ENCODE results near the gene STON1. TPM values are rescaled to one million over a fixed set of nuclear protein-coding genes. Genes with fewer than 3 reads are reported as not detected.

STON1 gene
- total RNA-seq, 3 donors from 2014 or later: 5.5 to 118 (median 6.0) TPM

DNA sequence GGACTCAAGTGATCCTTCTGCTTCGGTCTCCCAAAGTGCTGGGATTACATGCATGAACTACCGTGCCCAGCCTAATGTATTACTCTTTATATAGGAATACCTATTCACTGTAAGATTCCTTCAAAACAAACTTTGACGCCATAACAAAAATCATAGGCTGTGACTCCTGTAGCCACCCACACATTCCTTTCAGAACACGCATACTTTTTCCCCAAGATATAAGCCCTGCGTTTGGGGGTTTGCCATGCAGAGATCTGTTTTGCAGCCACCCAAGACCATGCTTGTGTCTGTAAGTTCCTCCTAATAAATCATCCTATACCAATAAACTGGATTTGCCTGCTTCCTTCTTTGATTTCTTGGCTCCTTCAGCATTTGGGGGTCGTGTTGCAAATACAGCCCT lies 46.0 kb upstream of the STON1 start:
- Histone ChIP-seq H3K4me3 (no peak overlapping the region), H3K4me1 (ENCODE audit: low read depth) (peaks cover 5% of the 10 kb centered on the region), H3K9me3 (no peaks in the 10 kb centered on the region), H3K36me3 (ENCODE audit: low read depth) (no peaks in the 10 kb centered on the region)
- intact Hi-C loops (cut with DNase I, micrococcal nuclease): loop anchor here in 1 of 2 donors (5.0 kb wide), 1 partner anchor 43 kb away; no protein-coding TSS in a partner anchor
- DNase-seq (no peak), ATAC-seq (no peak)
- TF ChIP-seq, protein P1, sequence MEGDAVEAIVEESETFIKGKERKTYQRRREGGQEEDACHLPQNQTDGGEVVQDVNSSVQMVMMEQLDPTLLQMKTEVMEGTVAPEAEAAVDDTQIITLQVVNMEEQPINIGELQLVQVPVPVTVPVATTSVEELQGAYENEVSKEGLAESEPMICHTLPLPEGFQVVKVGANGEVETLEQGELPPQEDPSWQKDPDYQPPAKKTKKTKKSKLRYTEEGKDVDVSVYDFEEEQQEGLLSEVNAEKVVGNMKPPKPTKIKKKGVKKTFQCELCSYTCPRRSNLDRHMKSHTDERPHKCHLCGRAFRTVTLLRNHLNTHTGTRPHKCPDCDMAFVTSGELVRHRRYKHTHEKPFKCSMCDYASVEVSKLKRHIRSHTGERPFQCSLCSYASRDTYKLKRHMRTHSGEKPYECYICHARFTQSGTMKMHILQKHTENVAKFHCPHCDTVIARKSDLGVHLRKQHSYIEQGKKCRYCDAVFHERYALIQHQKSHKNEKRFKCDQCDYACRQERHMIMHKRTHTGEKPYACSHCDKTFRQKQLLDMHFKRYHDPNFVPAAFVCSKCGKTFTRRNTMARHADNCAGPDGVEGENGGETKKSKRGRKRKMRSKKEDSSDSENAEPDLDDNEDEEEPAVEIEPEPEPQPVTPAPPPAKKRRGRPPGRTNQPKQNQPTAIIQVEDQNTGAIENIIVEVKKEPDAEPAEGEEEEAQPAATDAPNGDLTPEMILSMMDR (IDR thresholded peaks at IDR 0.05): no peak

DNA sequence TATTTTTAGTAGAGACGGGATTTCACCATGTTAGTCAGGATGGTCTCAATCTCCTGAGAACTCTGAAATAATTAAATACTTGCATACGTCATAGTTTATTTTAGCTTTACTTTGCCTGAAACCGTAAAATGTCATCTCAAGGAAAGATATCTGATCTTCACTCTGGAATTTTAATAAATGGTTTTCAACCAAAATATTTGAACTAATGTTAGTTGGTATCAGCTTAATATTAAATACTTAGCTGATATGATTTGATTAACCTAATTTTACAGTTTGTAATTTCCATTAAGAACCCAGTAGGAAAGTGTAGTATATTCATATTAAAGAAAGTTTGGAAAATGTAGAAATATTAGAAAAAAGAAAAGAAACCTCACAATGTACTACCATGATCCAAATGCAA lies 41.4 kb upstream of the STON1 start:
- TF ChIP-seq, protein P1 (IDR thresholded peaks at IDR 0.05): no peak
- Histone ChIP-seq H3K36me3 (ENCODE audit: low read depth) (no peaks in the 10 kb centered on the region), H3K9me3 (no peaks in the 10 kb centered on the region), H3K4me1 (ENCODE audit: low read depth) (no peaks in the 10 kb centered on the region), H3K4me3 (no peak overlapping the region)
- intact Hi-C loops (cut with DNase I, micrococcal nuclease): no loop called here
- no peak for ATAC-seq
- no peak for DNase-seq

DNA sequence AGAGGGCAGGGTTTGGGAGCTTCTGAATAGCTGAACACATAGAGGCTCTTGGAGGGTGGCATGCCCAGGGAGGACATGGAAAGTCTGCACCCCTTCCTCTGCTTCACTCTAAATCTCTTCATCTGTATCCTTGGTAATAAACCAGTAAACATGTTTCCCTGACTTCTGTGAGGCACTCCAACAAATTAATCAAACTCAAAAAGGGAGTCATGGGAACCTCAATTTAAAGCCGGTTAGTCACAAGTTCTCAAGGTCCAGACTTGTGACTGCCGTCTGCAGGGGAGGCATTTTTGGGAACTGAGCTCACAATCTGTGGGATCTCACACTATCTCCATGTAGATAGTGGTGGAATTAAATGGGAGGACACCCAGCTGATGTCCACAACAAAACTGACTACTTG lies 33.1 kb upstream of the STON1 start:
- no peak overlapping the region for H3K4me3 ChIP-seq
- ATAC-seq: no peak
- DNase-seq: no peak
- H3K36me3 ChIP-seq (ENCODE audit: low read depth): no peaks in the 10 kb centered on the region
- intact Hi-C loops (cut with DNase I, micrococcal nuclease): no loop called here
- TF ChIP-seq, protein P1 (IDR thresholded peaks at IDR 0.05): no peak
- no peaks in the 10 kb centered on the region for H3K4me1 ChIP-seq (ENCODE audit: low read depth)
- no peaks in the 10 kb centered on the region for H3K9me3 ChIP-seq

DNA sequence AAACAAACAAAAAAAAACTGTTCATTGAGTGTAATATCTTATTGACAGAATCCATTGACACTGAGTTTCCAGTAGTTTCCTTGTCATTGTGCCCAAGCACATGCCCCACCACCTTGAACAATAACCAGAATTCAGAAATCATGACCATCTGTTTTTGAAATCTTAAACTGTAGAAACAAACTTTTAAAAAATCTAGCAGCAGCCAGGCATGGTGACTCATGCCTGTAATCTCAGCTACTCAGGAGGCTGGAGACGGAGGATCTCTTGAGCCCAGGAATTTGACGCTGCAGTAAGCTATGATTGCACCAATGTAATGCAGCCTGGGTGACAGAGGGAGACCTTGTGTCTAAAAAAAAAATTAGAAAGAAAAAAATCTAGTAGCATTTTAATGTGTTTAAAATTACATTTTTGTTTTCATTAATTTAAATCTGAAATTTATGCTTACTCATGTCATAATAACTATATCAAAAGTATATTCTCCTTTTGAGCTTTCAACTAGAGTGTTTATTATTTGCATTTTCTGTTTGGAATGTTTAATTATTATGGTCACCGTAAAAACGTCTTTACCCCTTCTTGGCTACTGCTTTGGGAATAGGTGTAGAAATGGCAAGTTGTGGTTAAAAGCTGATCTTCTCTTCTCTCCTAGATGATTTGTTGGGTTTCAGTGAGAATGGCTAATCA lies 25.2 kb upstream of the STON1 start:
- intact Hi-C loops (cut with DNase I, micrococcal nuclease): no loop called here

DNA sequence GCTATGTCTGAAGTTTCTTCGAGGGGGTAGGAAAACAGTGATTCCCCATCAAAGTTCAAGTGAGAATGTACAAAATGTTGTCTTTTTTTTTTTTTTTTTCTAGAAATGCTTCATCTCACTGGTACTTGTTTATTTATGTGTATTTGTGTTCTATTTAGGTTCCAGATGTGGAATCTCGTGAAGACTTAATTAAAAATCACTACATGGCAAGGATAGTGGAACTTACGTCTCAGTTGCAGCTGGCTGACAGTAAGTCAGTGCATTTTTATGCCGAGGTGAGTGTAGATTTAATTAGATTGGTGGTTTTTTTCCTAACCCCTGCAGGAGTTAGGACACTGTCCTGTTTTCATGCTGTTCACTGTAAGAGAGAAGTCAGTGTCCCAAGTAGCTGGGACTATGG lies 22.8 kb upstream of the STON1 start:
- Histone ChIP-seq H3K36me3 (ENCODE audit: low read depth) (no peaks in the 10 kb centered on the region), H3K4me1 (ENCODE audit: low read depth) (peaks cover 11% of the 10 kb centered on the region), H3K9me3 (no peaks in the 10 kb centered on the region), H3K4me3 (no peak overlapping the region)
- TF ChIP-seq, protein P1 (IDR thresholded peaks at IDR 0.05): no peak
- no peak for DNase-seq
- intact Hi-C loops (cut with DNase I, micrococcal nuclease): no loop called here
- ATAC-seq: no peak

More for the DNA sequence above, 25.2 kb upstream of the STON1 start:
- DNase-seq (no peak), ATAC-seq (no peak)
- peaks cover 11% of the 10 kb centered on the region for H3K4me1 ChIP-seq (ENCODE audit: low read depth)
- no peak overlapping the region for H3K4me3 ChIP-seq
- H3K9me3 ChIP-seq: no peaks in the 10 kb centered on the region
- H3K36me3 ChIP-seq (ENCODE audit: low read depth): no peaks in the 10 kb centered on the region
- TF ChIP-seq, protein P1 (IDR thresholded peaks at IDR 0.05): no peak
